Activated CD8-positive, alpha-beta memory T cell treated with anti-CD3 and anti-CD28 coated beads, Interleukin-2, amount 10 ng/mL, durations not matched to agents 7 days and 5 days (primary cell): ENCODE data around the gene GOLIM4. TPM values are rescaled to one million over a fixed set of nuclear protein-coding genes. Genes with fewer than 3 reads are reported as not detected.

Experiments
- ATAC-seq: fragments of 150-1000 bp; cut with Tn5 transposase; one replicate; pipeline ENCODE4 v1.10.0; 2021; ENCODE audit warnings: moderate library complexity
- CTCF ChIA-PET: fragments of 350-600 bp; sonication (Branson Sonifier 250); formaldehyde crosslinking; loops from one replicate; lab custom pipeline; 2021; ENCODE audit warnings: antibody characterized with exemption; lab: Charles Lee
- DNase-seq: peaks from one replicate; pipeline ENCODE4 v3.0.0-alpha.2; 2020
- H3K27ac Mint-ChIP-seq: one replicate; pipeline ENCODE4 v1.8.0; 2021; ENCODE audit warnings: mild to moderate bottlenecking, mixed read lengths
- H3K27me3 Mint-ChIP-seq: one replicate; pipeline ENCODE4 v1.8.0; 2021; ENCODE audit warnings: mixed read lengths
- H3K36me3 Mint-ChIP-seq: one replicate; pipeline ENCODE4 v1.8.0; 2021; ENCODE audit warnings: mild to moderate bottlenecking, mixed read lengths
- H3K4me1 Mint-ChIP-seq: one replicate; pipeline ENCODE4 v1.8.0; 2021; ENCODE audit warnings: mixed read lengths
- H3K4me3 Mint-ChIP-seq: one replicate; pipeline ENCODE4 v1.8.0; 2021; ENCODE audit warnings: mild to moderate bottlenecking, moderate library complexity, mixed read lengths
- H3K9me3 Mint-ChIP-seq: one replicate; pipeline ENCODE4 v1.8.0; 2022; ENCODE audit warnings: low read depth, mixed read lengths
- total RNA-seq, 2 experiments: library from RNA; stranded (reverse); gene quantifications; one replicate each; pipeline ENCODE4 v1.2.3, GENCODE V29; 2021

Gene GOLIM4
- total RNA-seq, 2 experiments from 2014 or later = 6.4 to 19.2 TPM

DNA sequence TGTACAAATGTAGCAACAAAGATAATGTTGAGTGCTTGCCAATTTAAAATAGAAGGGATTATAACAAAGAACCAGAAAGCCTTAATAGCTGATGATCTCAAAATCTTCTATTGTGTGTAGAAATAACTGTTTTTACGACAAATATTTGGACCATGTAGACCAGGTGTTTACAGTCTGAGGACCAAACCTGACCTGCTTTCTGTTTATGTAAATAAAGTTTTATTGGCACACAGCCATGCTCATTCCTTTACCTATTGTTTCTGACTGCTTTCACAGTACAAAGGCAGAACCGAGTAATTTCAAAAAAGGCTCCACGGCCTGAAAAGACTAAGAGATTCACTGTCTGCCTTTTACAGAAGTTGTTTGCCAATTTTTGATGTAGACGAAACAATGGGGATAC lies 91.8 kb downstream of the GOLIM4 start:
- ATAC-seq (no peak), DNase-seq (no peak)
- Mint-ChIP-seq H3K36me3 (no peaks in the 10 kb centered on the region), H3K27ac (no peak overlapping the region), H3K9me3 (no peaks in the 10 kb centered on the region), H3K4me3 (no peak overlapping the region), H3K27me3 (no peaks in the 10 kb centered on the region), H3K4me1 (no peaks in the 10 kb centered on the region)
- CTCF ChIA-PET = no interaction called here

DNA sequence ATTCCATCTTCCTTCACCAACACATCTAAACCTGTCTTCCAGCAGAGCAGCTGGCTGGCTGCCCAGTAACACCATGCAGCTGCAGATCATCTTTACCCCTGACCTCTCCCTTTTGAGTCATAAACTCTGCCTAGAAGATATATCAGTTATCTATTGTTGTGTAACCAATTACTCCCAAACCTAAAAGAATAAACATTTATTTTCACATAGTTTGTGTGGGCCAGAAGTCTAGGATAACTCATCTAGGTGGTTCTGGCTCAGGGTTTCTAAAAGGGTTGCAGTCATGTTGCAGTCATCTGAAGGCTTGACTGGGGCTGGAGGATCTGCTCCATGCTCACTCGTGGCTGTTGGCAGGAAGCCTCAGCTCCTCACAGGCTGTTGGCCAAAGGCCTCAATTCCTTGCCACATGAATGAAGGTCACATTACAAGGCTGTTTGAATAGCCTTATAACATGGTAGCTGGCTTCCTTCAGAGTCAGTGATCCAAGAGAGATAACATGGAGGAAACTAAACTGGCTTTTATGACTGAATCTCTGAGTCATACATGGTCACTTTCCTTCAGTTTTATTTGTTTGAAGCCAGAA lies 92.8 kb downstream of the GOLIM4 start:
- no peak for ATAC-seq
- Mint-ChIP-seq H3K27me3 (no peaks in the 10 kb centered on the region), H3K36me3 (no peaks in the 10 kb centered on the region), H3K4me1 (no peaks in the 10 kb centered on the region), H3K27ac (no peak overlapping the region), H3K4me3 (no peak overlapping the region), H3K9me3 (no peaks in the 10 kb centered on the region)
- no peak for DNase-seq
- CTCF ChIA-PET = no interaction called here

DNA sequence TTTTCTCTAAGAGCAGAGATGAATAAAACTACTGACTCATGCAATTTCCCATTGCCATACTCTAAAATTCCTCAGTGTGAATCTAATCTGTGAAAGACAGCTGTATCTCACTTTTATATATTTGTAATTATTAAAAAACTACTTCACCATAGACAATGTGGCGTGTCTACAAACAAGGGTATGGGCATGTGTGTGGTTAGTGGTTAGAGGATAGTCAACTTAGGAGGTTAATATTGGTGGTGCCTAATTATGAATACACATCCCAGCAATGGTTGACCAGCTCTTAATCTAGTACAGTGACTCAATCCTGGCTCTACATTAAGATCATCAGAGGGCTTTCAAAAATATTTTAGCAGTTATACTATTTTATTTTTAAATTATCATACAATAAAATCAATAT lies 94.5 kb downstream of the GOLIM4 start:
- H3K4me3 Mint-ChIP-seq = no peak overlapping the region
- CTCF ChIA-PET = no interaction called here
- H3K4me1 Mint-ChIP-seq = no peaks in the 10 kb centered on the region
- H3K9me3 Mint-ChIP-seq = no peaks in the 10 kb centered on the region
- H3K27ac Mint-ChIP-seq = no peak overlapping the region
- H3K27me3 Mint-ChIP-seq = no peaks in the 10 kb centered on the region
- no peaks in the 10 kb centered on the region for H3K36me3 Mint-ChIP-seq
- DNase-seq (no peak), ATAC-seq (no peak)

- H3K27me3 Mint-ChIP-seq = no peaks in the 10 kb centered on the region
- no peak overlapping the region for H3K4me3 Mint-ChIP-seq
- no peaks in the 10 kb centered on the region for H3K36me3 Mint-ChIP-seq
- no peak overlapping the region for H3K27ac Mint-ChIP-seq
- H3K4me1 Mint-ChIP-seq = no peaks in the 10 kb centered on the region
- ATAC-seq = no peak
- no peak for DNase-seq
- H3K9me3 Mint-ChIP-seq = no peaks in the 10 kb centered on the region
- CTCF ChIA-PET = no interaction called here
Measured at GRCh38 chr3:167998253-167998652, 97.5 kb downstream of the GOLIM4 start.

GRCh38 chr3:167996514-167996913 lies 99.2 kb downstream of the GOLIM4 start:
- H3K4me1 Mint-ChIP-seq = no peaks in the 10 kb centered on the region

GRCh38 chr3:167992381-167992780 lies 103.3 kb downstream of the GOLIM4 start:
- H3K9me3 Mint-ChIP-seq = no peaks in the 10 kb centered on the region
- no peak overlapping the region for H3K4me3 Mint-ChIP-seq
- DNase-seq (no peak), ATAC-seq (no peak)
- H3K36me3 Mint-ChIP-seq = no peaks in the 10 kb centered on the region
- CTCF ChIA-PET = no interaction called here
- no peaks in the 10 kb centered on the region for H3K4me1 Mint-ChIP-seq
- H3K27ac Mint-ChIP-seq = no peak overlapping the region
- peaks cover 7% of the 10 kb centered on the region for H3K27me3 Mint-ChIP-seq

More at GRCh38 chr3:167996514-167996913, 99.2 kb downstream of the GOLIM4 start:
- CTCF ChIA-PET = no interaction called here
- no peak for ATAC-seq
- Mint-ChIP-seq H3K9me3 (no peaks in the 10 kb centered on the region), H3K27ac (no peak overlapping the region), H3K36me3 (no peaks in the 10 kb centered on the region), H3K27me3 (peaks cover 3% of the 10 kb centered on the region), H3K4me3 (no peak overlapping the region)
- no peak for DNase-seq

GRCh38 chr3:167991213-167991612 lies 104.5 kb downstream of the GOLIM4 start:
- peaks cover 10% of the 10 kb centered on the region for H3K27me3 Mint-ChIP-seq
- no peaks in the 10 kb centered on the region for H3K36me3 Mint-ChIP-seq
- CTCF ChIA-PET = no interaction called here
- no peaks in the 10 kb centered on the region for H3K9me3 Mint-ChIP-seq
- H3K4me1 Mint-ChIP-seq = no peaks in the 10 kb centered on the region
- no peak overlapping the region for H3K27ac Mint-ChIP-seq
- no peak overlapping the region for H3K4me3 Mint-ChIP-seq
- ATAC-seq (no peak), DNase-seq (no peak)

DNA sequence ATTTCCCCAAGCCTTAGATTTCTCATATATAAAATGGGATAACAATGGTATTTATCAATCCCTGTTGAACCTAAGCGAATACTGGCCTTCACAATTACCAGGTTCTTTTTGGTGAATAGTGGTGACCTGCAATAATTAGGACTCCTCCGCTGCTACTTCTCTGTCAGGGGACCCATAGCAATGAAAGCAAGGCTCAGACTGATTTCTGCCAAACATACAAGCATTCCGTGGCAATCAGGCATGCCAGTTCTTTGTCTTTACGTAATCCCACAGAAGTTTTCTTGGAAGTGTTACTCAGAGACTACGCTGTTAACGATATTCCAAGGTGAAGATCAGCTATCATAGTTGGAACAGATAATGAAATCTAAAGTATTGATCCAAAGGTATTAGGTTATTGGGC lies 105.7 kb downstream of the GOLIM4 start:
- no peak for ATAC-seq
- DNase-seq = no peak
- CTCF ChIA-PET = no interaction called here
- Mint-ChIP-seq H3K27me3 (peaks cover 14% of the 10 kb centered on the region), H3K36me3 (no peaks in the 10 kb centered on the region), H3K9me3 (no peaks in the 10 kb centered on the region), H3K27ac (no peak overlapping the region), H3K4me1 (no peaks in the 10 kb centered on the region), H3K4me3 (no peak overlapping the region)

- Mint-ChIP-seq H3K4me3 (no peak overlapping the region), H3K27ac (no peak overlapping the region), H3K9me3 (no peaks in the 10 kb centered on the region), H3K36me3 (no peaks in the 10 kb centered on the region), H3K4me1 (no peaks in the 10 kb centered on the region), H3K27me3 (peaks cover 14% of the 10 kb centered on the region)
- CTCF ChIA-PET = no interaction called here
- DNase-seq (no peak), ATAC-seq (no peak)
Measured at GRCh38 chr3:167989066-167989465, 106.7 kb downstream of the GOLIM4 start.

DNA sequence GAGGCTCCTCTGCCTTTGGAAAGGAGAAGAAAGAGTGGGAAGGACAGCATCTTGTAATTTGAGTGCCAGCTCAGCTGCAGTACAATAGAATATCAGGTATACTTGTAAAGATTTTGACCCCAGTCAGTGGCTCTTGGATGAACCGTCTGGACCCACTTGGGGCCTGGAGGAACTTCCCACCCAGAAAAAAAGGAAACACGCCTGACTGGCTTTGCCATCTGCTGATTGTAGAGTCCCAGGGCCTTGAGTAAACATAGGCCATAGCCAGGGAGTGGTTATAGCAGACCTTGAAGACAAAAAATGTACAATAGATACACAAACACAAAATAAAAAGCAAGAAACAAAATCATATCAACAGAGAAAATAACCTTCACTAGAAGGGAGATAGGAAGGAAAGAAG lies 112.1 kb downstream of the GOLIM4 start:
- Mint-ChIP-seq H3K27me3 (peaks cover 11% of the 10 kb centered on the region), H3K4me3 (no peak overlapping the region), H3K9me3 (no peaks in the 10 kb centered on the region), H3K4me1 (no peaks in the 10 kb centered on the region), H3K36me3 (no peaks in the 10 kb centered on the region), H3K27ac (no peak overlapping the region)
- DNase-seq (no peak), ATAC-seq (no peak)
- CTCF ChIA-PET = no interaction called here

GRCh38 chr3:167978486-167978885 lies 117.2 kb downstream of the GOLIM4 start:
- no peaks in the 10 kb centered on the region for H3K36me3 Mint-ChIP-seq
- no peak overlapping the region for H3K27ac Mint-ChIP-seq
- ATAC-seq (no peak), DNase-seq (no peak)
- no peaks in the 10 kb centered on the region for H3K4me1 Mint-ChIP-seq
- CTCF ChIA-PET = no interaction called here
- no peaks in the 10 kb centered on the region for H3K9me3 Mint-ChIP-seq
- peaks cover 2% of the 10 kb centered on the region for H3K27me3 Mint-ChIP-seq
- no peak overlapping the region for H3K4me3 Mint-ChIP-seq

DNA sequence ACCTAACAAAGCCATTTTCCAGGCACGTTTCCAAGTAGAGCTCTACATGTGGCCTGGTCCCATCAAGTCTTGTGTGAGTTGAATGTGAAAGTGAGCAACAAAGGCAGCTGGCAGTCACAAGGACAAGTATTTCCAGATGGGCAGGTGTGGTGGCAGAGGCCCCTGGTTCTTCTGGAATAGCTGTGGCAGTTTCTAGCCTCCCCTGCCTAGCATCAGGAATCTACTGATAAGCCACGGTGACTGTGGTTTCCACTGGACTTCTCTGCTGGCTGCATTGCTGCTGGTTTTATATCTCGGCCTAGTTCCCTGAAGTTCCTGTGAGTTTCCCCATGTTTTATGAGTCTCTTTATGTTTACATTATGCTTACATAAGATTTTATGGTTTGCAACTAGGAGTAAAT lies 117.7 kb downstream of the GOLIM4 start:
- no peaks in the 10 kb centered on the region for H3K36me3 Mint-ChIP-seq
- ATAC-seq = no peak
- H3K4me1 Mint-ChIP-seq = no peaks in the 10 kb centered on the region
- no peak overlapping the region for H3K27ac Mint-ChIP-seq
- H3K4me3 Mint-ChIP-seq = no peak overlapping the region
- CTCF ChIA-PET = no interaction called here
- H3K27me3 Mint-ChIP-seq = peaks cover 2% of the 10 kb centered on the region
- no peak for DNase-seq
- no peaks in the 10 kb centered on the region for H3K9me3 Mint-ChIP-seq

- Mint-ChIP-seq H3K27ac (no peak overlapping the region), H3K27me3 (peaks cover 2% of the 10 kb centered on the region), H3K4me3 (no peak overlapping the region), H3K4me1 (no peaks in the 10 kb centered on the region), H3K36me3 (no peaks in the 10 kb centered on the region), H3K9me3 (no peaks in the 10 kb centered on the region)
- no peak for DNase-seq
- CTCF ChIA-PET = no interaction called here
- no peak for ATAC-seq
Measured at GRCh38 chr3:167976516-167977361, 119.0 kb downstream of the GOLIM4 start.

- Mint-ChIP-seq H3K4me3 (no peak overlapping the region), H3K4me1 (no peaks in the 10 kb centered on the region), H3K9me3 (no peaks in the 10 kb centered on the region), H3K36me3 (no peaks in the 10 kb centered on the region), H3K27ac (no peak overlapping the region), H3K27me3 (peaks cover 3% of the 10 kb centered on the region)
- DNase-seq = no peak
- CTCF ChIA-PET = no interaction called here
- no peak for ATAC-seq
Measured at GRCh38 chr3:167973901-167974300, 121.8 kb downstream of the GOLIM4 start.
